MV-4-11 (cell line): ENCODE measurements around the gene TAF6.

Experiments
- DNase-seq: peaks from one replicate; lab custom pipeline; 2025; lab: John Stamatoyannopoulos, UW

The TAF6 gene

DNA sequence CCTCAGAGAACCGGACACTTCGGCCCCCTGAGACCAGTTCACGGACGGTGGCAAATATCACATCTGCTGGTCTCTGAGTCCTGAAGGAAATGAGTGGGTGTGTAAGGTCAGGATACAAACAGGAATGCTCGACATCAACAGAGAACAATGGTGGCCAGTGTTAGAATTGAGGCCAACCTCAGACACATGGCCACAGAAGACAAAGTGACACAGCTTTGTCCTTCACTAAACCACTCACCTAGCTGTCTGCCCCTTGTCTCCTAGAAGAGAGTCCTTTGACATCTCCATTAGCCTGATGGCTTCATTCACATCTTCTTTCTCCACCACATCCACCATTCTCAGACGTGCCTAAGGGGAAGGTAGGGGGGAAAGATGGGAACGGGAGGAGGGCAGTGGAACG, 26.1 kb downstream of the TAF6 start:
- no peak for DNase-seq

GRCh38 chr7:100091411-100092181, 27.6 kb downstream of the TAF6 start:
- no peak for DNase-seq

DNA sequence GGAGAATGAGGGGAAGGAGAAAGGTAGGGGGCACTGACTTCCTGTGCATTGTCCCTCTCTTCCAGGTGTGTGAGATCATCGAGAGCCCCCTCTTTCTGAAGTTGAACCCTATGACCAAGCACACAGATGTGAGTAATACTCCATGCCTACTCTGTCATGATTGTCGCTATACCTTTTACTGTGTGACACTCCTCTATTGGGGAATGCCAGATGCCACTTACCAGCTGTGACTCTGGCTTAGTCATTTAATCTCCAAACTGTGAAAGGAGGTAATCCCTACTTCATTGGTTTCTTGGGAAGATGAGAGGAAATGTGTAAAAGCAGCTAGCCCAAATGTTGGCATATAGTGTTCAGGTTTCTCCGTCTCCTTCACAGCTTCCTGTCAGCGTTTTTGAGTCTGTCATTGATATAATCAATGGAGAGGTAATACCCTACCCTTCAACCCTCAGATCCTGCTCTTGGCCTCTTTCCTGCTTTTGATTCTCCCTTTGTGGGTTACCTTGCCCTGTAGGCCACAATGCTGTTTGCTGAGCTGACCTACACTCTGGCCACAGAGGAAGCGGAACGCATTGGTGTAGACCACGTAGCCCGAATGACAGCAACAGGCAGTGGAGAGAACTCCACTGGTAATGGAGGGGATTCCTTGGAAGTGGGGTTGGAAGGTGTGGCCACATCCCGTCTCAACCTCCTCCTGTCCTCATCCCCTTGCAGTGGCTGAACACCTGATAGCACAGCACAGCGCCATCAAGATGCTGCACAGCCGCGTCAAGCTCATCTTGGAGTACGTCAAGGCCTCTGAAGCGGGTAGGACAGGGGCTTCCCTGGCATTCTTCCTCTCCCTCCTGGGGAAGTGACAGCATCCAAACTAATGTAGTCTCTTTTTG, 28.4 kb downstream of the TAF6 start:
- no peak for DNase-seq

- DNase-seq = peak; percentile 44
Observed at GRCh38 chr7:100089458-100090196, 29.5 kb downstream of the TAF6 start.

DNA sequence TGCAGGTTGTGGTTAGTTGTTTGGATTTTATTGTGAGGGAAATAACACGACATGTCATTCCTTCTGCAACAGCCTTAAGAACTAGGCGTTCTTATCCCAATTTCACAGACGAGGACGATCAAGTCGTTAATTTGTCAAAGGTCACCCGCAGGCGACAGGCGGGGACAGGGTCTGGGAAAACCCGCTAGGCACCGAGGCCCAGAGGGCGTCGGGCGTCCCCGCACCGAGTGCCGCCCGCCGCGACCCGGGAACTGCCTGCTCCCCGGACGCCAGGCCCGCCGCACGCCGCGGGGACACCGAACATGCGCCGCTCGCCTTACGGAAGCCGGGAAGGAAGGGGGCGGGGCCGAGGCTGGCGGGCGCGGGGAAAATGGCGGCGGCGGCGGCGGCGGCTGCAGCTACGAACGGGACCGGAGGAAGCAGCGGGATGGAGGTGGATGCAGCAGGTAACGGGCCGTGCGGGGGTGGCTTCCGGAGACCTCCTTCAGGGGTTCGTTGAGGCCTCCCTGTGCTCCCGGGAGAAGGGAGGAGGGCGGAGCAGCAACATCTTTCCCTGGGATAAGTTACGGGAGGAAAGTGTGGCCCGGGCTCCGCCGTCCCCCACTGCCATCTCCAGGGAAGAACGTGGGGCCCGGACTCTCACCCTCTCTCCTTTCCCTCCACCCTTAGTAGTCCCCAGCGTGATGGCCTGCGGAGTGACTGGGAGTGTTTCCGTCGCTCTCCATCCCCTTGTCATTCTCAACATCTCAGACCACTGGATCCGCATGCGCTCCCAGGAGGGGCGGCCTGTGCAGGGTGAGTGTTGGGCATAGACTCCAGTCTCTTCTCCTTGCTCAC, 30.3 kb downstream of the TAF6 start, which contains the start of gene COPS6:
COPS6 (plus strand) TSS at position 349 of the 837 bp plus-strand sequence; CDS start at position 371, 22 bp downstream.
- peak; percentile 49 for DNase-seq

DNA sequence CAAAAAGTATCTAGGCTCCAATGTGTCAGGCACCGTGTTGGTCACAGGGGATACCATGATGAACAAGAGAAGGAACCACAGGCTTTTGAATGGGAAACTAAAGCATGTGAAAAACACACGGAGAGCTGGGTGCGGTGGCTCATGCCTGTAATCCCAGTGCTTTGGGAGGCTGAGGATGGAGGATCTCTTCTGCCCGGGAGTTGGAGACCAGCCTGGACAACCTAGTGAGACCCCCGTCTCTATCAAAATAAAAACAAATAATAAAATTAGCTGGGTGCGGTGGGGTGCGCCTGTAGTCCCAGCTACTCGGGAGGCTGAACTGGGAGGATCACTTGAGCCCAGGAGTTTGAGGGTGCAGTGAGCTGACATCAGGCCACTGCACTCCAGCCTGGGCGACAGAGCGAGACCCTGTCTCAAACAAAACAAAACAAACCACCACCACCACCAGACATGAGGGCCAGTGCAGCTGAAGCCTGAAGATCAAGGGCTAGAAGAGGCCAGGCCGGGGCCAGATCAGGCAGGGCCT, 31.0 kb downstream of the TAF6 start:
- no peak for DNase-seq

DNA sequence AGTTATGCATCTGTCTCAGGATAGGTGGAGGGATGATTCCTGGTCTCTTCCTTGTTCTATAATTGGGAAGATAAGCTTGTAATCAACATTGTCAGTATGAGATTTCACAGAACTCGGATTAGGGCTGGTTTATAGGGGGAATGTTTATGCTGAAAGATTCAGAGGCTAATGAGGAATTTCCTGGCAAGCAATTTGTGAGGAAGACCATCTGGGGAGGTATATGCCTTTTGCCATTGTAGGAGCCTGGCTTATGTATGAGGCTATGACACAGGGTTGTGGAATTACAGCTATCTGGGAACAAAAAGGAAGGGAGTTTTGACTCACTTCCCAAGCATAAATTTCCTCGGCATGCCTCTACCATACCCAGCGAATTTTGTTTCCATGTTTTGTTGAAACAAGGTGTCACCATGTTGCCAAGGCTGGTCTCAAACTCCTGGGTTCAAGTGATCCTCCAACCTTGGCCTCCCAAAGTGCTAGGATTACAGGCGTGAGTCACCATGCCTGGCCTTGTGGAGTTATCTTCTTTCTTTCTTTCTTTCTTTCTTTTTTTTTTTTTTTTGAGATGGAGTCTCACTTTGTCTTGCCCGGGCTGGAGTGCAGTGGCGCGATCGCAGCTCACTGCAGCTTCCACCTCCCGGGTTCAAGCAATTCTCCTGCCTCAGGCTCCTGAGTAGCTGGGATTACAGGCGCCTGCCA, 32.0 kb downstream of the TAF6 start:
- no peak for DNase-seq

DNA sequence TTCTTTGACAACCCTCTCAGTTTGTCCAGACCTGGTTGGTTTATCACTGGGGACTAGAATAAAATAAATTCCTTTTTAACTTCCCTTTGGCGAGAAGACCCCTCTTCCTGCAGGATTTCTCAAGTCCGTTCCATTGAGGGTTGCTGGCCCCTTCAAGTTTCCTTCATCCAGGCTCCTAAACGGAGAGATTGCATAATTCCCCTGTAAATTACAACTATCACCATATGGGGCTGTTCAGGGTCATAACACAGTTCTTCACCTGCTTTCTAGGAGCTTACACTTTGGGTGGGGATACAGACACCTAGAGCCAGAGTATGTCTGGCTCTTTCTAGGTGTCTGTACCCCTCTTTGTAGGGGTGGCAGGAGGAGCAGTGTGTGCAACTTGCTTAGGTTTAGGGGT, 33.6 kb downstream of the TAF6 start:
- peak; percentile 22 for DNase-seq

DNA sequence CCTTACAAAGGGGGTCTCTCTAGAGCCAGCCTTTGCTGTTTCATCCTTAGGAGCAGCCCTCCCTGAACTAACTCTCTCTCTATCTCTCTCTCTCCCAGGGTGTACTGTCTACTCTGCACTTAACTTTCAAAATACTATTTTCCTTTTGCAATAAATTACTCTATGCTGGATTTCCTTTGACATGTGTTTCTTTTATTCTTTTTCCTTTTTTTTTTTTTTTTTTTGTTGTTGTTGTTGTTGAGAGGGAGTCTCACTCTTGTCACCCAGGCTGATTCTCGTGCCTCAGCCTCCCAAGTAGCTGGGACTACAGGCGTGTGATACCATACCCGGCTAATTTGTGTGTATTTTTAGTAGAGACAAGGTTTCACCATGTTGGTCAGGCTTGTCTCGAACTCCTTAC, 36.2 kb downstream of the TAF6 start:
- DNase-seq = no peak

DNA sequence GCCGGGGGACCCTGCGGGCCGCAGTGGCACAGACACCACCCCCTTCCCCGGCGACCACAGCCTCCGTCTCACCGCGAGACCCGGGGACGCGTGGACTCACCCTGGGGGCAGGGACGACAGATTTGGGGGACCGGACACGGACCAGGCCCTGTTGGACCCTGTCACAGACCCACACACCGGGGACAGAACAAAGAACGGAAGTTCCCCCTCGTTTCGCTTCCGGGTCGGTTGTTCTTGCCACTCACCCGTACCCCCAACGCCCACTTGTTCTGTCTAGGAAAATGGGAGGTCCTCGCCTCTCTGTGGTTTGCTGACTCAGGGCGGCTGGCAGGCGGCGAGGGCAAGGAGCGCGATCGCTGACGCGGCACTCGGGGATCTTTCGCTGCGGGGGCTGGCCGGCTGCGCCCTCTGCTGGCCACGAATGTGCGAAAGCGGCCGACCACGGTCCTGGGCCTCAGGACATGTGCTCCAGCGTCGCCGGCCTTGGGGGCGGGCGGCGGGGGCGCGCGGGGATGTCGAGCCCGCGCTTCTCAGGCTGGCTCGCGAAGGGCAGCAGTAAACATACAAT, 37.5 kb downstream of the TAF6 start, which contains the start of gene ZNF3:
ZNF3 (minus strand) TSS at position 189 of the 568 bp plus-strand sequence. CDS start 4,366 bp downstream, outside the sequence.
- DNase-seq = peak; percentile 98

DNA sequence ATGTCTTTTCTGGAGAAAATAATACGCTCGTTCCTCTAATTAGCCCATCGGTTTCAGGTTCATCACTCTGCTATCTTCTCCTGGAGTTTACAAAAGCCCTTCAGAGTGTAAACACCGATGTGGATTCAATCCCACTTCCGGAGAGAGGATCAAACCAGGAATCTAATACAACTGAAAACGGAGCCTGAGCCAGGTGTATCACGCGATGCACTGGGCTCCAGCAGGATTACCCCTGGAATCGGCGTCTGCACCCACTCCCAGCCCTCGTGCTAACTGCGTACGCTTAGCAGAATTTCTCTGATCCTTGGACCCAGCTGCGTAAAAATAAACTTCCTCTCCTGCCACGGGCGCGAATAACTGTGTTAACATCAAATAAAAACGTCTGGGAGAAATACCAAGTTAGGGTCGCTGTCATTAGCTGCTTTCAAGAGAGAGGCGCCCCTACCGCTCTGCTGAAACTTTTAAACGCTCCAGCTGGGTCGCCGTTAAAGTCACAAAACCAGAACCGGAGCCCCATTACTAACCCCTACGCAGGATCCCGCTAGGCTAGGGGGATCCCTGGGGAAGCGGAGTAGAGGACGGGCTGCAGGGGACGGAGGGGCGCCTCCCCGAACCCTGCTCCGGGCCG, 38.1 kb downstream of the TAF6 start:
- no peak for DNase-seq

GRCh38 chr7:100079024-100079560, 40.1 kb downstream of the TAF6 start:
- DNase-seq = no peak

- no peak for DNase-seq
Observed at GRCh38 chr7:100077205-100077604, 42.0 kb downstream of the TAF6 start.

DNA sequence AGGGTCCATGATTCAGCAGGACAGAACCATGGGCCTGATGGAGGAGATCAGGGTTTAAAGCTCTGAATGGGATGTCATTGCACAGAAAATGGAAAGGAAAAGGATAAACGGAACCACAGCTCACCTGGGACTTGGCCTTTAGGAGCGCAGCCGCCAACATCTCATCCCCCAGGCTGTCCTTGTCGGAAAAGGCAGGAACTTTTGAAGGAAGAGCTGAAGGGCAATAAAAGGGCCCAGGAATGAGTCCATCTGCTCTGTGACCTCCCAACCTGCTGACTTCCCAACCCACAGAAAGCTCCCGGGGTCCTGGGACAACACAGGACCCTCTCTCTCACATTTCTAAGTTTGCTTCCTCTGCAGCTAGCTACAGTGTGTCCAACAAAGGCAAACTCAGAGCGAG, 43.7 kb downstream of the TAF6 start:
- no peak for DNase-seq

- no peak for DNase-seq
Observed at GRCh38 chr7:100074841-100075240, 44.3 kb downstream of the TAF6 start.

DNA sequence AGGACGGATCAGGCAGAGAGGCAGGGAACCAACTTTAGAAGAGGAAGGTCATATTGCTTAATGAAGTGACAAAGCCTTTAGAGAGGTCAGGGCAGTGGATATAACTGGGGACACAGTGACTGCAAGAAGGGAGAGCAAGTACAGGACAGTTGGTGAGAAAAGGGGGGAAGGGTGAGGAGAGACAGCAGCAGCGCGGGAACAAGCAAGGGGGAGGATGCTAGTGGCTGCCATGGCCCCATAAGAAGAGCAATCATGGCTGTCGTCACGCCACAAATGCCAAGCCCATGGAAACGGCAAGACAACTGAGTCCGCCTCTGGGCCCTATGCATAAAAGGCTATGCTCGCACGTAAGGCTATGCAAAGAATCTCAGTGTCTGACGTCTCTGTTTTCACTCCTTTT, 46.7 kb downstream of the TAF6 start:
- DNase-seq = no peak

- DNase-seq = no peak
Observed at GRCh38 chr7:100071018-100071723, 48.0 kb downstream of the TAF6 start.

- no peak for DNase-seq
Observed at GRCh38 chr7:100069991-100070390, 49.2 kb downstream of the TAF6 start.

DNA sequence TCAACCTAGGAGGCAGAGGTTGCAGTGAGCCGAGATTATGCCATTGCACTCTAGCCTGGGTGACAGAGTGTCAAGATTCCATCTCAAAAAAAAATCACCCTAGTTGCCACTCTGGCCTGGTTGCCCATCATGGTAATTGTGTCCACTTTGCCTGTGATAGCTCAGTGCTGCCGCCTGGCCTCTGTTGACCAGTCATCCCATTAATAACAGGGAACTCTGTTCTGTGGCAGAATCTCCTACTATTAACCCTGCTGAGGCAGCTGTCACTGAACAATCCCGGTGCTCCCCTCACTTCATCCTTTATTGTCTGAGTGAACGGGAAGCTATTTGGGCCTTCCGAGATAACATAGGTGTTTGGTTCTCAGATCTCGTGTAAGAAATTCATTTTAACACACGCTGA, 52.2 kb downstream of the TAF6 start:
- DNase-seq = no peak
